Measurements from ENCODE around the gene ENTR1. TPM values are rescaled to one million over a fixed set of nuclear protein-coding genes. Genes with fewer than 3 reads are reported as not detected.

ENTR1 gene
- total RNA-seq, 1 experiment from 2014 or later: 107 TPM

DNA sequence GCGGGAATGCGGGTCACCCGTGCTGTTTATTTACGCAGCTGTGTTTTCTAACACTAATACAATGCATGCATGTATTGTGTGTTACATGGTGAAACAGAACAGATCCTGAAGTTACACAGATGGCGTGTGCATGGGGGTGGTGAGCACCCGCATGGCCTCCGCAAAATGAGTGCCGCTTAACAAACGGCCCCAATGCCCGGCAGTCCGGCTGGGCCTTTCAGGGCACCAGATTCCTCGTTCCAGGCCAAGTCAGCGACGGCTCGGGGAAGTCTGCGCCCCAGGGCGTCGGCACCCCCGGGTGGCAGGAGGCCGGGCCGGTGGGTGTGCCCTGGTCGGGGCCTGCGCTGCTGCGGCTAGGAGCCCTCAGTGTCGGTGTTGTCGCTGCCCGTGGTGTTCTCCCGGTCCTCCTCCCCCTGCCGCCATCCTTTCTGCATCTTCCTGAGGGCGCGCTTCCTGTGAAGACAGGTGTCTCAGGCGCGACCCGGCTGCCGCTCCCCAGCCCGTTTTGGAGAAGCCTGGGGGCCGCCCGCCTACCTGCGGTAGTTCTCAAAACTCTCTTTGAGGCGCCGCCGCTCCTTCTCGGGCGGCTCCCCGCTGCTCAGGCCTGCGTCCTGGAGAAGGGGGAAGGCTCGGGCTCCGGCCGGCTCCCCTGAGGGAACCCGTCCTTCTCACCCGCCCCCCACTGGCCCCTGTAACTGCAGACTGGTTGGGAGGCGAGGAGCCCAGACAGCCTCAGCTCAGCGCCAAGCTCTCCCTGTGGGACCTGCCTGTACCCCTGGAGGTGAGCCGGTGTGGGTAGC, 46.3 kb downstream of the ENTR1 start:
- no peak for DNase-seq (ENCODE audit: extremely low read depth, low read depth)

DNA sequence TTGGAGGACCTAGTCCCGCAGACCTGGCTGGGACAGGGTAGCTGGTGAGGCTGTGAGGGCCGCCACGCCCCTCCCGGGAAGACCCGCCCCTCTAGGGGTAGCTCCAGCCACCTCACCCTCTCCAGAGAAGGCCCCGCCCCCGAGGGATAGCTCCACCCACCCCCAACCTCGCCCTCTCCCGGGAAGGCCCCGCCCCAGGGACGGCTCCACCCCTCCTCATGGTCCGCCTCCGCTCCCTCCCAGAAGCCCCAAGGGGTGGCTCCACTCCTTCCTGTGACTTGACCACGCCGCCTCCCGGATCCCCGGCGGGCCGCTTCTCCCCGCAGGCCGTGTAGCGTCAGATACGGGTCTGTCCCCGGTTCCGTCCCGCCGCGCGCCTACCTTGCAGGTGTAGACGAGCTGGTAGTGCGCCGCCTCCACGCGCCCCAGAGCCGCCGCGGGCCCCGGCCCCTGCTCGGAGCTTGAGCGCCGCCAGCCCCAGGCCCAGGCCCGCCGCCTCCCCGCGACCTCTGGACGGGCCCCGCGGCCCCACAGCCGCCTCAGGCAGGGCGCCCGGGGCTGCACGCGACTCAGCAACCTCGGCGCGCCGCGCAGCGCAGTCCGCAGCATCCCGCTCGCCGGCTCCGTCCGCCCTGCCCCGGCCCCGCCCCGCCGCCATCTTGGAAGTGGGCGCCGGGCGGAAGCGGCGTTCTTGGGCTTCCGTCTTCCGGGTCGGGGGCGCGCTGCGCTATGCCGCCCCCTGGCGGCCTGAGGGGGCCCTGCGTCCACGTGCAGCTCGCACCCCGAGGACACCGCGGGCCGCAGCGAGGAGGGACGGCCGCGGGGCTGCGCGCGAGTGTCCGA, 47.1 kb downstream of the ENTR1 start, which contains the start of gene DNLZ:
Gene DNLZ, minus strand, starts transcription at position 639 of the 843 bp plus-strand sequence. Its CDS starts 30 bp downstream, at position 609.
- peak; percentile 95 for DNase-seq (ENCODE audit: extremely low read depth, low read depth)

DNA sequence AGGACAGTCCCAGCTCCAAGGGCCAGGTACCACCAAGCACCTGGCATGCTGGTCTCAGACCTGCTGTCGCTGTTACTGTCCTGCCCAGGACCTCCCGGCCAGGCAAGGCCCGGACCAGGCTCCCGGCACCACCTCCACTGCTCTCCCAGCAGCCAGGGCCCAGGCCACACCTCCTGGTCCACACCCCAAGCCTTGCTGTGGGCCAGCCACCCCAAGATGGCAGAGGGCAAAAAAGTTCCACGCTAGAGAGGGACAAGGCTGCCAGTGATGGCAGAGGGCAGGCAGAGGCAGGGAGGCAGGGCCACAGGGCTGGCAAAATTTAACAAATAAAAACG, 48.0 kb downstream of the ENTR1 start:
- DNase-seq (ENCODE audit: extremely low read depth, low read depth): no peak

DNA sequence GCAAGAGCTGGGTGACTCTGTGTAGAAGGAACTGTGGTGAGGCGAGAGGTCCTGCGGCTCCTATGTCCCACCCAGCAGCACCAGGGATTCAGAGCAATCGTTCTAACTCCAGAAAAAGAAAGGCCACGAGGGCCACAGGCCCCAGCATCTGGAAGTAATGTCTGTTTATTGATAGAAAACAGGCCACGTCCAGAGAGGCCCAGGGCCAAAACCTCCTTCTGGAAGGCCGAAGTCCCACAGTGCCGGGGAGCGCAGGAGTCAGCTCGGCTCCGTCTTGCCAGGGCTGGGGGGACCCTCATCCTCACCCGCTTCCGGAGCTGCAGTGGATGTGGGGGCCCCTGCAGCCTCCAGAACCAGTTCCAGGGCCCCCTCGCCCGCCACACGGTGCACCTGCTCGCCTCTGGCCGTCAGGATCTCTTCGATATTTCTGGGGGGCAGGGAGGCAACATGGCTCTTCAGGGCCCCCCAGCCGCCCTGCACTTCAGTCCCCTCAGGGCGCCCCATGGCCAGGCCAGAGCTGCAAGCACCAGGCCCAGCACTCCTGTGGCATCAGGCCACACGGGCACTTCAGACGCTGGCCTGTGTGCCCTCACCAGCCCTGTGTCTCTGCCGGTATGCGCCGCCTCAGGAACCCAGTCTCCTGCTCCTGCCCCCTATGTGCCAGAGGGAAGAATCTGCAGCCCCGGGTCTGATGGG, 48.5 kb downstream of the ENTR1 start:
- DNase-seq (ENCODE audit: extremely low read depth, low read depth): no peak

DNA sequence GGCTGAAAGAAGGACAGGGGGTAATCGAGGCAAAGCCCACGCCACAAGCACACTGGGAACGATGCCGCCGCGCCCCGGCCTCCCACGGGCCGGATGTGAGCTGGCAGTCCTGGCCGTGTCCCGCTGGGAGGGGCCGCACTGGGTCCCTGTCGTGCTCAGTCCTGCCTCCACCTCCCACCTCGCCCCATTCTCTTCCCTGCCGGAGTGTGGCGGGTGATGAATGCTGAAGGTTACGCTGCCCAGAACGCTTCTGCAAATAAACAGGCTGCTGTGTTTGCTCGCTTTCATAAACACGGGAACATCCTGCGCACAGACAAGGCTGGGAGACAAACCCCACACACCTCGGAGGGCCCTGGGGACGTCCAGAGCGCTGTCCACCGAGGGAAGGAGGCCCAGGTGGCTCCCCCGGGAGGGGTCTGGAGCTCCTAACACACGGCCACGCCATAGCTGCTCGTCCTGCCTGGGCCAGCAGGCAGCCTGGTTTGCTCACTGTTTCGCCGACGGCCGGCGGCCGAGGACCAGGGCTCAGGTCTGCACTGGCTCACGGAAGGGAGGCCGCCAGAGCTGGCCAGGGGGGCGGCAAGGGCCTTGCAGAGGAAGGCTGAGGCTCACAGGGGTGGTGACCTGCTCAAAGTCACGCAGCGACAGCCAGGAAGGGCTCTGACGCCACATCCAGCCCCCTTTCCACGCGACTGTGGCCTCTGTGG, 49.2 kb downstream of the ENTR1 start:
- DNase-seq (ENCODE audit: extremely low read depth, low read depth): no peak

DNA sequence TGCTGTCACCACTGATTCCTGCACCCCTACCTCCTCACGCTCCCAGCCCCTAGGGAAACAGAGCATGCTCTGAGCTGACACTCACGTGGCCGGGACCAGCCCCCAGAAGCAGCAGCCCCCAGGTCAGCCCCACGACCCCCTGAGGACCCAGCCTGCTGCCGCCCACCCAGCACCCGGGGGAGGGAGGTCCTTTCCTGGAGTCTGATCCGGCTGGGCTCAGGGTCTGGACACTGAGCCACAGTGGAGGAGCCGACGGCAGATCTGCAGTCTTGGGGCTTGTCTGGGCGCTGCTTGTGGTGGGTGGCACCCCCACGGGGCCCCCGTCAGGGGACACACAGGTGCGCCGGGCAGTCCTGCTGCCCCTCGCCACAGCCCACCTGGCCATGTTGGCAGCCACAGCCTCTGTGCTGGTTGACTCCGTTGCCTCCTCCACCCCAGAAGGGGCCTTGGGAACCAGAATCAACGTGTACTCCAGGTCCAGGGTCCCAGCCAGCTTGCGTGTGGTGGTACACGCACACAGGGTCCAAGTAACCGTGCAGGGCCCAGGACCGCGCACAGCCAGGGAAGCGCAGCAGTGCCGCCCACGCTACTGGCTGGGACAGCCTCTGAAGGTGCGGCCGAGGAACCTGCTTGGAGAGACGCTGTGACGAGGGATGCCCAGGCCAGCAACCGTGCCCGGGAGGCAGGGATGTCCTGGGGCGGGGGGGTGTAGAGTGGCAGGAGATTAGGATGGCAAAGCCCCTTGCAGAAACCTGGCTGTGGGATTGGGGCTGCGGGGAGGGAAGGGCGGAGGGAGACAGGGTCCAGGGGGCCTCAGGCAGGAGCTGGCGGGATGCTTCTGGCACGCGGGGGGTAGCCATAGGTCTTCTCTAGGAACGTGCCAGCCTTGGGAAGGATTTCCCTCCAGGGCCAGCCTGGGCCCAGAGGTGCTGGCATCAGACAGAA, 50.4 kb downstream of the ENTR1 start:
- no peak for DNase-seq (ENCODE audit: extremely low read depth, low read depth)

DNA sequence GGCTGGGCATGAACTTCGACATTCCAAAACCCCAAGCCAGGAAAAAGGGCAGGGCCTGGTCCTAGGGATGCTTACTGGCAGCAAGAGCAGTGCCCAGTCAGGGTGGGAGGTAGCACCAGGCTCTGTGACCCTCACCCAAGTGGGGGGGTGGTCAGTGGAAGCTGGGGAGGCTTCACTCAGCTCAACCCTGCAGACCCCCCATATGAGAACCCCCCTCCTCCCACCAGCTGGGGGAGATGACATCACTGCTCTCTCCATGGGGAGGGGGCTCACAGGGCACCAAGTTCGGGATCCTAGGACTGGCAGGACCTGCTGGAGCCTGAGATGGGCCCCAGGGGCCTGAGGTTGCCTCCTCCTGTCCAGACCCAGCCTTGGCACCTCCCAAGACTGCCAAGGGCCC, 51.5 kb downstream of the ENTR1 start:
- DNase-seq (ENCODE audit: extremely low read depth, low read depth): no peak

DNA sequence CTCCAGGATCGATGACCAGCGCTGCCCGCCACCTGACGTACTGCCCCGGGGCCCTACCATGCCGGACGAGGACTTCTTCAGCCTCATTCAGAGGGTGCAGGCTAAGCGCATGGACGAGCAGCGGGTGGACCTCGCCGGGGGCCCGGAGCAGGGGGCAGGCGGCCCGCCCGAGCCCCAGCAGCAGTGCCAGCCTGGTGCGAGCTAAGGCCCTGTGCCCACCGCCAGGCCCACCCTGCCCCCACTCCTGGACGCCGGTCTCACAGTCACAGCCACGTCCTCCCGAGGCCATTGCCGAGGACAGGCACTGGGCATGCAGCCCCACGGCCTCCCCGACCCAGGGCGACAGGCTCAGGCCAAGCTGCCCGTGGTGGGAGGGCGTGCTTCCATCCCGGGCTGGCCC, 52.4 kb downstream of the ENTR1 start:
- DNase-seq (ENCODE audit: extremely low read depth, low read depth): no peak

DNA sequence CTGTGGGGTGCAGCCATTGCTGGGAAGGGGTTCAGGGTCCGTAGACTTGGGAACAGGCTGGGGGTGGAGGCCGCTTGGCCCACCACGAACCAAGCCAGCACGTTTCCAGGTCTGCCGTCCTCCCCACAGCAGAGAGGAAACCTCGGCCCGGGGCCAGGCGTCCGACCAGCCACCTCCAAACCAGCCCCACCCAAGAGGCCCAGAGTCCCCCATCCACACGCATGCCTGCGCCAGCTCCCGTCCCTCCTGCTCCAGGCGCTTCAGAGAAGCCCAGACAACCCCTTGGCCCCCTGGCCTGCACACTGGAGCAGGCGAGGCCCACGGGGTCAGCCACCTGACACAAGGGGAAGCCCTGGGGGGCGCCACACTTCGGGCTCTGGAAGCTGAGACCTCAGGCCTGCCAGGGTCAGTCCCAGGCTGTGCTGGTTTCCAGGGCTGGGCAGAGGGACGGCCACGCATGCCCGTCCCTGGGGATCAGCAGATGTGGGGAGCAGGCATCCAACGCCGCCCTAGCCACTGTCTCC, 53.1 kb downstream of the ENTR1 start:
- DNase-seq (ENCODE audit: extremely low read depth, low read depth): no peak

DNA sequence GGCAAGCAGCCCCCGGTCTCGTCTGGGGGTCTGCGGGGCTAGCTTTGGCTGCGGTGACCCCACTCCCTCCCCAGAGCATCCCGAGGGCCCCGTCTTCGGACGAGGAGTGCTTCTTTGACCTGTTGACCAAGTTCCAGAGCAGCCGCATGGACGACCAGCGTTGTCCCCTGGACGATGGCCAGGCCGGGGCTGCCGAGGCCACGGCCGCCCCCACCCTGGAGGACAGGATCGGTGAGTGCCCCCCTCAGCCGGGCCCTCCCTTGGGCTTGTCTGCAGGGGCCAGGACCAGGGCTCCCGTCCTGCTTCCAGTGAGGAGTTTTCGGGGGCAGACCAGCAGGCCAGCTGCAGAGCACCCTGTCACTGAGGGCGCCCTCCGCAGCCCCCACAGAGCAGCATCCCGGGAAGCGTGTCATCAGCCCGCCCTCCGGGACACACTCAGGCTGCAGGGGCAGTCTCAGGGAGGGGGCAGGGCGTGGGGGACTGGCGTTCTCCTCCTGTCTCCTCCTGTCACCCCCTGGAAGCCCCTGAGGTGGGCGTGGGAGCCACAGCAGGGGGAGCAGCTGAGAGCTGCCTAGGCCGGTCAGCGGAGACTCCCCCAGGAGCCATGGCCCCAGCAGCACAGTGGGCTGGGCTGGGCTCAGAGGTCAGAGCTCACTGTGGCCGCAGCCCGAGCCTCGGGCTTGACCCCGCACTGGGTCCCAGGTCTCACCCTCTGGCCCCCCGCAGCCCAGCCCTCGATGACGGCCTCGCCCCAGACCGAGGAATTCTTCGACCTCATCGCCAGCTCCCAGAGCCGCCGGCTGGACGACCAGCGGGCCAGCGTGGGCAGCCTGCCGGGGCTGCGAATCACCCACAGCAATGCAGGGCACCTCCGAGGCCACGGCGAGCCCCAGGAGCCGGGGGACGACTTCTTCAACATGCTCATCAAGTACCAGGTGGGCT, 54.5 kb downstream of the ENTR1 start:
- DNase-seq (ENCODE audit: extremely low read depth, low read depth): no peak

DNA sequence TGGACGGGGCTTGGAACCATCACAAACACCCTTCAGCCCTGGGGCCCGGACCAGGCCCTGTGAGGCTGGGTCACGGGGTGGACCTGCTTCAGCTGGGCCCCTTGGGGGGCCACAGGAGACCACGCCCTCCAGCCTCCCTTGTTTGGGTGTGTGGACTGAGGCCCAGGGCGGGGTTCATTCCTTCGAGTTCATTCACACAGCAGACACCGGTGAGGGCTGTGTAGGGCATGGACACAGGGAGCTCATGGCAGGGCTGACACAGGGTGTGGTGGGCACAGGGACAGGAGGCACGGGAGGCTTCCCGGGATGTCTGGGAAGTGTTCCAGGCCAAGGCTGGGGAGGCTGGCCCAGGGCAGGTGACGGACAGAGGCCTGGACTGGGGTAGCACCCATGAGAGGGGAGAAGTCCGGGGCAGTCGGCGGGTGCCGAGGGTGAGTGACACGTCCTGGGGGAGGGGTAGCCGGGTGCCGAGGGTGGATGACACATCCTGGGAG, 55.8 kb downstream of the ENTR1 start:
- no peak for DNase-seq (ENCODE audit: extremely low read depth, low read depth)

DNA sequence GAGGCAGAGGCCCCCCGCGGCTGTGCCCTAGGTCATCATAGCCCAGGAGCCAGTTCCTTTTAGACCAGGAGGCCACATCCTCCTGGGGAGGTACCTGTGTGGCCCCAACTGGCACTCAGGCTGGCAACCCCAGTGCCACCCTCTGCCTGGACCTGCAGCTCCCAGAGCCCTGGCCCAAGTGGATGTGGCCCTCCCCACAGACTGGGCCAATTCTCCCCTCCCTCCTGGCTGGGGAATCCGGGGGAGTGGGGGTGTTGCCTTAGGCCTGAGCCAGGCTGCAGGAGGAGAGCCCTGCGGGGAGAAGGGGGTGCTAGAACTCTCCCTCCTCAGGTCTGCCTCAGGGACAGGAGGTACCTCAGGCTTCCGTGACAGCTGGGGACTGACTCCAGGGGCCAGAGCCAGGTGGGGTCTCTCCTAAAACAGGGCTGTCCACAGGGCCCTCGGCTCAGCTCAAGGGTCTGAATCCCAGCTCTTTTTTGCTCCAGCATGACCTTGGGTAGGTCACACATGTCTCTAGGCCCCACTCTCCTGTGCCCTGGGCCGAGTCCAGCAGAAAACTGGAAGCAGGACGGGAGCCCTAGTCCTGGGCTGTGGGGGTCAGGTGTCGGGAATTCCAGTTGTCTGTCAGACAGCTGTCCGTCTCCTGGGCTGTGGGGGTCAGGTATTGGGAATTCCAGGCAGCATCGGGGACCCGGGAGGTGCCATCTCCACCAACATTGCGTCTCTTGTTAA, 56.5 kb downstream of the ENTR1 start:
- no peak for DNase-seq (ENCODE audit: extremely low read depth, low read depth)

DNA sequence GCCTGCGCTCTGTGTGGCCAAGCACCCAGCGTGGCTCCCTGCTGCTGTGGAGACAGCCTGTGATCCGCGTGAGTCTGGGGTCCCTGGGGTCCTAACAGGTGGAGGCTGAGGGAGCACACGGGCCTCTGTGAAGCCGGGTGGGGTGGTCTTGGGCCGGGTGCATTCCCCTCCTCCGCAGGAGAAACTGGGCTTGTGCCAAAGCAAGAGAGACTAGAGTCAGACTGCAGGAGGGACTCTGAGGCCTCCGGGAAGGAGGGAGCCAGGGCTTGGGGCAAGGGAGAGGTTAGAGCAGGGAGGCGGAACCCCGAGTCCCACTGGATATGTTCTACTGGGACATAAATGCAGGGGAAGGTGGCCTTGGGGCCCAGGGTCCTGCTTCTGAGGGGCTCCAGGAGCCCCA, 57.3 kb downstream of the ENTR1 start:
- DNase-seq (ENCODE audit: extremely low read depth, low read depth): no peak

DNA sequence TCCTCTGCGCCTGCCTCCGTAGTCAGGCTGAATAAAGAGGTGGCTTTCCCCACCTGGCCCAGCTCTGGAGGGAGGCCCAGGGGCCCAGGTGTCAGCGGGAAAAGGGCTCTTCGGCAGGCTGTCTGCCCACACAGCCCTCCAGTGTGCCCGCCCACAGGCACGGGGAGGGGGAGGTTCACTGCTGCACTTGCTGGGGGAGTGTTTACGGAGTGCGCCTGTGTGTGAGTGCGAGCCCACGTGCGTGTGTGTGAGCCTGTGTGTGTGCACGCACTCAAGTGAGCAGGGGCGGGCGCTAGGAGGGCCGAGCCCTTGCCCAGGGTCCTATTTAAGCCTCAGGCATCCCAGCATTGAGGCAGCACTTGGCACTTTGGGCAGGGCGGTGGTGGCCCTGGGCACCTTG, 57.7 kb downstream of the ENTR1 start:
- DNase-seq (ENCODE audit: extremely low read depth, low read depth): no peak

Data from NCI-H460 (cell line).